Kasumi-1 (cell line): Measurements from ENCODE around the gene MRLN.
"Not testable (repeated sequence)": the region's sequence is repeated elsewhere in the genome, so short reads cannot be mapped to it uniquely, and the experiment has no call there.

Source experiments
- DNase-seq, 2 experiments: peaks; one replicate each; lab custom pipeline; 2025; lab: John Stamatoyannopoulos, UW

MRLN gene

DNA sequence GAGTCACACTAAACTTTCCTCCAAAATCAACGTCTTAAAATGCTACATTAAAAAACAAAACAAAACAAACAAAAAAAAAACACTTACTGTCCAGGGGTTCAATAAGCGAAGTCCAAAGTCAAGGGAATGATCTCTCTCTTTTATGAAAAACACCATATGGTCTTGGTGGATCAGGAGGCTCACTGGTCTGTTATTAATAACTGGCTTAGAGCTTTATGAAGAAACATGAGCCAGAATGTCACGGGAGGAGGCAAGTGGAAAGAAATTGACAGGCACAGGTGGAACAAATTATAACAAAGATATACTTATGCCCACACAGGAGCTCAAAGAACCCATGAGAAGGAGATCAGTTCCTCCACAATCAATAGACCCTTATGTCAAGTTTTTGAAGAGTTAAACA lies at the start of gene MRLN:
Gene MRLN, minus strand, starts transcription at position 189 of the 400 bp plus-strand sequence.
- no peak for DNase-seq

DNA sequence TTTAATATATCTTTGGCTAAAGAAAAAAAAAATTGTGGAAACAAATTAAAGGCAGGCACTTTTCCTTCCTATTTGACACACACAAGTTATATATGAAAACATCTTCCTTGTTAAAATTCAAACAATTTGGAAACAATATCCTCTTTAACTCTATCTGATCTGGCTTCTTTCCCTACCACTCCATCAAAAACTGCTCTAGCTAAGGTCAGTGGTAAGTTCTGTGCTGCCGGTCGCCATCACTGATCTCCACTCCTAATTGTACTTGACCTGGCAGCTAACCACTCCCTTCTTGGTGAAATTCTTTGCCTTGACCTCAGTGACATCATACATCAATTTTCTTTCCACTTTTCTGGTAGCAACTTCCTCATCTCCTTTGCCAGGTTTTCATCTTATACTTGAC lies 47.9 kb upstream of the MRLN start:
- DNase-seq: no peak

DNA sequence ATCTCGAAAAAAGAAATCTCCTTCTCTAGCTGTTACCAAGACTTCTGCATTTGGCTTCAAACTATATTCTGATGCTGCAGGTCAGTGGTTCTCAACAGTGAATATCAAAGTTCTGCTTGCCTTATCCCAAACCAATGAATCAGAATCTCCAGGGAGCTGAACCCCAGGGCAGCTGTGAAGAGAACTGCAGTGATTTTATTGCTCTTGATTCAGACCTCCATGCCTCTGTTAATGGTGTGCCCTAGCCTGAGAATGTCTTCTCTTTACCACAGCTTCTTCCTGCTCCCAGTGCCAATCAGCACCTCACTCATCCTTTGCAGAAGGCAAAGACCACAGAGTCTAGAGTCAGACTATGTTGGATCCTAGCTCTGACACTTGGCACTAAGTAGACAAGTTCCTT lies 46.2 kb upstream of the MRLN start:
- DNase-seq: no peak

DNA sequence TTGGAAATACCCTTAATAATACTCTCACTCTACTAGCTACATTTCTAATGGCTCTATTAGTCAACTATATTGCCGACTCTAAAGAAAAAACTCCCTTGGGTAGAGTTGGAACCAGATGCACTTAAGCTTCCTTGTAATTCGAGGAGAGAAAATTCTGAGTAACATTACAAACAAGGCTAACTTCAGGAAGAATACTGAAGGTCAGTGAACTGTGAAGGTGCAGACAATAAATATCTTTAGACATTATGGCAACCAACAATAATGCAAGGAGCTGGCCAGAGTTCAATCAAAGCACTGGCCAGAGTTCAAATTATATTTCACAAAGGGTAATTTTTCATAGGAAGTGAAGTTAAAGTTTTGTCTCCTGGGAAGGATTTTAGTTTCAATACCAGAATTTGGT lies 40.7 kb upstream of the MRLN start:
- DNase-seq: no peak

DNA sequence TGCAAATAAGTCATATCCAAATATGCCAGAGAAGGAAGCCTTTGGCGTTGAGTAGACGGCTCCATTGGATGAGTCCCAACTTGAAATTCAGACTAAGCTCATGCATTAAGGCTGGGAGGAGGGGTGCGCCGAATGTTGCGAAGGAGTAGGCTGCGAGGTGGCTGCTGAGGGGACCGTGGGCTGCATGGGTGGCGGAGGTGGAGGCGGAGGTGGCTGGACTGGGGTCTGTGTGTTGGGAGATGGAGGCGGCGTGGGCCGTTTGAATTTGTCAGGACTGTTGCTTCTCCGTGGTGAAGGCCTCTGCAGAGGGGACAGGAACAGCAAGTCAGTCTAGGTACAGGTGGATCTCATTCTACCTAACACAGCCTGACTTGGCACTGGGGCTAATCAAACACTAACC lies 39.6 kb upstream of the MRLN start:
- no peak for DNase-seq

DNA sequence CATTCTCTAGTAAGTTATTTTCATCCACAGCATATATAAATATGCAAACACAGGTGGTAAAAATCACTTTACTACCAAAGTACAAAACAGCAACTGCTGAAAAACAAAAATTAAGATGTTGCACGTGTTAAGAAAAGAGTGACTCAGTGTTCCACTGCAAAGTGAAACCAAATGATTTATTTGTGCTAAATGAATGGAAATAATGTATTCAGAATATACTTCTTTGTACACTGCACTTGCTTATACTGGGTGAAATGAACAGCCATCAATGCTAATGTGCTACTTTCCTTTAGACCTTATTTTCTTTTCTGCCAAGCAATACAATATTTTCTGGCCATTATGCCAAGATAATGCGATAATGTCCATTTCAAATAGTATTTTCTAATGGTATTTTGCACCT lies 38.3 kb upstream of the MRLN start:
- DNase-seq: no peak

DNA sequence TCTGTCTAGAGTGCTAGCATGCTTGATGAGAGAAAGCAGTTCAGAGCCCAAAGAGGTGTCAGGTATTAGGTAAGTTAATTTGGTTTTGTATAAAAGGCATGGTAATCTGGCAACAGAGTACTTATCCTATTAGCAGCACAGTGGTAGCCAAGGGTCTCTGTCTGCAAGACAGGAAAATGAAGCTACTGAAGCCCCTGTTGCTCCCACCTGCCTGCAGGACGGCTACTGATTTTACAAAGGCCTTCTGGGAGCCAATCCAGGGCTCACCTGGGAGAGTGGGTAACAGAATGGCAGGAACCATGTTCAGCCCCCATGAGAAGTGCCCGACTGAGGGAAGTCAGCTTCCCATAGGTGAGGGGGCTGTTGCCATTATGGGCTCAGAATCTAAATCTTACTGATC lies 36.8 kb upstream of the MRLN start:
- not testable (repeated sequence) for DNase-seq

DNA sequence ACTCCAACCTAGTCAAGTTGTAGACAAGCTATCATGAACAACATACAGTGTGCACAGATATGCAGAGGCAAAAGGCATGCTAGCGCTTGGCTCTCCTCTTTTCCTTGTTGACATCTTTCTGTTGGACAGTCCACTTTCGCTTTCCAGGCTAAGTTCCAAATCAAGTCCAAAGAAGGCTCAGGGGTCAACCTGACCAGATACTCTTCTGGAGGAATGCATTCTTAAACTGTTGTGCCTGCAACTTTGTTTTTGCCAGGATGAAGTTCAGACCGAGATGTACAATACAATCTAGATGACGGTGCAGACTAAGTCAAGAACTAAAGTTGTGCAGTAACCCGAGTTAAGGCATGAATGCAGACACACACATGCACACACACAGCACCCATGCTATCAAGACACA lies 35.7 kb upstream of the MRLN start:
- DNase-seq: not testable (repeated sequence)

DNA sequence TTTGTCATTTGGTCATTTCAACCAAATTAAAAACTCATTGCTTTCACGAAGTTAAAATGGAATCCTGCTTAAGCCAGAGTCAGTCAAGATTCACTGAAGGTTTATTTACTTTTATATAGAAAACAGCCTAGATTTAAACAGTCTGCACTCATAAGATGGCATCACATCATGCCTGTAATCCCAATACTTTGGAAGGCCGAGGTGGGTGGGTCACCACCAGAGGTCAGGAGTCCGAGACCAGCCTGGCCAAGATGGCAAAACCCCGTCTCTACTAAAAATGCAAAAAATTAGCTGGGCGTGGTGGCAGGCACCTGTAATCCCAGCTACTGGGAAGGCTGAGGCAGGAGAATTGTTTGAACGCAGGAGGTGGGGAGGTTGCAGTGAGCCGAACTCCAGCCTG lies 33.8 kb upstream of the MRLN start:
- DNase-seq: not testable (repeated sequence)

DNA sequence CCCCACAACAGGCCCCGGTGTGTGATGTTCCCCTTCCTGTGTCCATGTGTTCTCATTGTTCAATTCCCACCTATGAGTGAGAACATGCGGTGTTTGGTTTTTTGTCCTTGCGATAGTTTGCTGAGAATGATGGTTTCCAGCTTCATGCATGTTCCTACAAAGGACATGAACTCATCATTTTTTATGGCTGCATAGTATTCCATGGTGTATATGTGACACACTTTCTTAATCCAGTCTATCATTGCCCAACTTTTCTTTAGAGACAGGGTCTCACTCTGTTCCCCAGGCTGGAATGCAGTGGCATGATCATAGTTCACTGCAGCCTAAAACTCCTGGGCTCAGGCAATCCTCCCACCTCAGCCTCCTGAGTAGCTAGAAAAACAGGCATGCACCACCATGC lies 32.2 kb upstream of the MRLN start:
- not testable (repeated sequence) for DNase-seq

DNA sequence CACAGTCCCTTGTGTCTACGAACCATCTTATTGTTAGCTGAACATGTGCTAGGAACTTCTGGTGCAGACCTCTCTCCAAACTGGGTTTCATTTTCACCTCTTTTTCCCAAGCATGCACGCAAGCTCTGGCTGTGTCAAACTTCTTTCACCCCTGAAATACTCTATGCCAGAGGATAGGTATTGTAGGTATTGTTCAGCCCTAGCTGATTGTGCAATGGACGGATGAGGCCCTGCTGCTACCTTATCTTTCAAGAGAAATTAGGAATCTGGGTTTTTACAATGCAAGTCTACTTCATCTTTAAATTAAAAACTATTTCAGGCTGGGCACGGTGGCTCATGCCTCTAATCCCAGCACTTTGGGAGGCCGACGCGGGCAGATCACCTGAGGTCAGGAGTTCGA lies 28.3 kb upstream of the MRLN start:
- no peak for DNase-seq

DNA sequence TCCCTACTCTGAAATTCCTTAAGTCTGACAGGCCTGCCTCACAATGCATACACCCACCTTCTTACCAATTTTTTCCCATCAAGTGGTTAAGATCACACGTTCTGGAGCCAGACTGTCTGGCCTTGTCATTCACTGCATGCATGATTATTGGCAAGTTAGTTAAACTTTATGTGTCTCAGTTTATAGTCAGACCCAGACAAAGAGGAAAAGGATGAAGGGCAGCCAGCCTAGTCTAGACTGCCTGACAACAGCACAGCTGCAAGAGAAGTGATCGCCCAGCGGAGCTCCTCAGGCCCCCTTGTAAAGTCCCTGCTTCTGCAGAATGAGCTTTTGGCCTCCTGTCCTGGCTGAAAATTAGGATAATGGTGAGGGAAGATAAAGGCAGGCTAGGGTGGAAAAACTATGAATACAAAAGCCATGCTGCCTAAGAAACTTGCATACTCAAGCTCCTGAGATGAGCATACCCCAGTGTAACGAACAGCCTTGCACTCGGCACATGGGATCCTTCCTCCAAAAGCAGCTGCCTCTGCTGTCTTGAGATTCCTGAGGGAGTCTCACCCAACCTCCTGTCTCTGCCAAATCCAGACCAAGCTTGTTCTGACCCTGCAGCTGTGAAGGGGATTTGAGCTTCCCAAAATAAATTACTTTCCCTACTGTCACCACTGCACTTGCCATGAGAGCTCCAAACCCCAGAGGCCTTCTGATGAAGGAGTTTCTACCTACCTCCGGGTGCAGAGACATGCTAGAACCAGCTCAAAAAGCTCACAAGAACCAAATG lies 26.7 kb upstream of the MRLN start:
- DNase-seq: no peak

DNA sequence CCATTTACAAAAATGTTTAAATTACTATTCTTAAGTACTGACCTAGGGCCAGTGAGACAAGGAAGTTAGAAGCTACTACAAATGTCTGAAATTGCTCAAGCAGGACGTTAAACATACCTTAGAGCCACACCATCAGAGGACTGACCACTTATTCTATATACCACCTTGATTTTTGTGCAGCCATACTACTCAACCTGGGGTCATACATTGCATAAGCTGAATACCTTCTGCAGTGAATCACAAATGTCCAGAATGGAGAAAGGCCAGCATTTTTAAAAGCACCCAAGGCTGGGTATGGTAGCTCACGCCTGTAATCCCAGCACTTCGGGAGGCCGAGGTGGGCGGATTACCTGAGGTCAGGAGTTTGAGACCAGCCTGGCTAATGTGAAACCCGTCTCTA lies 21.2 kb upstream of the MRLN start:
- DNase-seq: no peak

DNA sequence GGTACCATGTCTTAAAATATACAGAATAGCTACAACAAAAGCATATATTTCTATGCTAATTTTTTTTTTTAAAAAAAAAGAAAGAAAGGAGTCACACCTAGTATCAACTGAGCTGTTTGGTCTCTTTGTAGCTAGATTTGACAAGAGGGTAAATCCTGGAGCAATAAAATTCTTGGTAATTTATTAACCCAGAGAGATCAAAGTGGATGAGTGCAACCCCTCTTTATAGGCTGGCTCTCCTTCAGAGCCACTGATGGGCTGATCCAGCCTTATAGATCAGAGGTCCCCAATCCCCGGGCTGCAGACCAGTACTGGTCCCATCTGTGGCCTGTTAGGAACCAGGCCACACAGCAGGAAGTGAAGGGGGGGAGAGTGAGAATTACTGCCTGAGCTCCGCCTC lies 19.8 kb upstream of the MRLN start:
- DNase-seq: no peak

DNA sequence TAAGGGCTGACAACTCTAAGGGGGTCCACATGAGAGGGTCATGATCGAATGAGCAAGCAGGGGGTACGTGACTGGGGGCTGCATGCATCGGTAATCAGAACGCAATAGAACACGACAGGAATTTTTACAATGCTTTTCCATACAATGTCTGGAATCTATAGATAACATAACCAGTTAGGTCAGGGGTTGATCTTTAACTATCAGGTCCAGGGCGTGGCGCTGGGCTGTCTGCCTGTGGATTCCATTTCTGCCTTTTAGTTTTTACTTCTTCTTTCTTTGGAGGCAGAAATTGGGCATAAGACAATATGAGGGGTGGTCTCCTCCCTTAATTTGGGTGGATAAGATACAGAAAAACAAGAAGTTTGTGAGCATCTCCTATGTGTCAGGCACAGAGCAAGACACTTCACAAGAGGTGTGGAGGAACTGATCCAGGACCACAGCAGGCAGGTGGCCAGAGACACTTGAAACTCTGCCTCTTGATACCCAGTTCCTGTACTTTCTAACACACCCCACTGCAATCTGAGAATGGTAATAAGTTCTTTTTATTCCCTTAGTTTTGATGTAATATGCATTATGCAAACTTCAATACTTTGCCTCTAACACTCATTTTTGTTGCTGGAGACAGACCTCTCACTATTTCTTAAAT lies 18.0 kb upstream of the MRLN start:
- DNase-seq: no peak

DNA sequence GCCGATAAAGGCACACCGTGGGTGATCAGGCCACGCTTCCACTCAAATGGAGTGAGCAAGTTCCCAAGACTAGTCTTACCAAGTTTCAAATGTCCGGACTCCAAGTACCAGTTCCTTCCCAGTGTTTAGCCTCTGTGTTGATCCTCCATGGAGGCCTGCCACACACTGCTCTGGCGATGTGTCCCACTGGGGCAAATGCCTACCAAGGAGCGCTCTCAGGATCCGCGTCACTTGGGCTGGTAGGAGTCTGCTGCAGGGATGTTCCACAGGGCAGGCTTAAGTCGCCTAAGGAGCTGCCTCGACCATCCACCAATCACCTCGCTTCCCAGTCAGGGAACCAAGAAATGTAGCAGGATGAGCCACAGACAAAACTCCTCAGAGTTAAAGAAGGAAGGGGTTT lies 17.4 kb upstream of the MRLN start:
- no peak for DNase-seq

DNA sequence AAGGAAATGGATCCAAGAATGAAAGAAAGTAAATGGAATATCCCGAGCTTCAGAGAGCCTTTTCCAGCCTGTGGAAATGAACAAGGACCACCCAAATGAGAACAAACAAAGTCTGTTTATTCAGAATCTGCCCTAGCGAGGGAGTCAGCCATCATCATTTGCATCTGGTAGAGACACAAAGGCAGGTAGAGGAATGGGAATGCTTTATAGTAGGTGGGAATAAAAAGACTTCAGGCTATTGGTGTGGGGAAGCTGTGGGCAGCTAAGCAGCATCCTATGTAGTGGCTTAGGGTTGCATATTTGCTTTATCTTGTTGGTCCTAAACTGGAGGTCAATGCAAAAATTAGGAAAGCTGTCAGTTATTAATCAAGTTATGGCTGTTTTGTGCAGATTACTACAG lies 9.2 kb upstream of the MRLN start:
- DNase-seq: no peak

DNA sequence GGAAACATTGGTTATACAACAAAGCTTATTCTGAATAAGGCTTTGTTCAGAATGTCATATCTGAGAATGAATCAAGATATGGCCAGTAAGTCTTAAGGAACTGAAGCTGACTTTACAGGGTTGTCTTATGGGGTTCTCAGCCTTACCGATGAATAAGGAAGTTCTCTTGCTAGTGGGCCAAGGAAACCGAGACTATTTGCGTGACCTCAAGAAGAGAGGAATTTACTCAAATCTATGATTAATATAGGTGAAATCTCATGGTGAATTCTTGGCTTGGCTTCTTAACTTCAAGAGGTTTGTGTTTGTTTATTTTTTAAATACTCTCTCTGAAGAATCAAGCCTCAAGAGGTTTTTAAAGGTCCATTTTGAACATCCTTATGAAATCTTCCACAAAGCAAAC lies 4.7 kb upstream of the MRLN start:
- no peak for DNase-seq

DNA sequence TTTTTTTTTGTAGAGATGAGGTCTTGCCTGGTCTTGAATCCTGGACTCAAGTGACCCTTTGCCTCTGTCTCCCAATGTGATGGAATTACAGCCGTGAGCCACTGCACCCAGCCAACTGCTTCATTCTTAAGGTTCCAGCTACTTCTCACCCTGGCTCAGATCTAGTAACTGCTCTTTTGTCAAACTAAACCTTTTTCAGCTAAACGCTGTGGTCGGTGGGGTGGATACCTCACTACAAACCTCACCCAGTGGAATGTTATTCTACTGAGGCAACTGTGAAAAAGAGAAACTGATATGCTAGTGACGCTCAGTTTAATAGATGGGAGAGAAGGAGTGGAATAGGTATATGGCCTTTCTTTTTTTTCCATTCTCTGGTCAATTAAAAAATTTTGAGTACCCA lies 1.7 kb upstream of the MRLN start:
- no peak for DNase-seq

DNA sequence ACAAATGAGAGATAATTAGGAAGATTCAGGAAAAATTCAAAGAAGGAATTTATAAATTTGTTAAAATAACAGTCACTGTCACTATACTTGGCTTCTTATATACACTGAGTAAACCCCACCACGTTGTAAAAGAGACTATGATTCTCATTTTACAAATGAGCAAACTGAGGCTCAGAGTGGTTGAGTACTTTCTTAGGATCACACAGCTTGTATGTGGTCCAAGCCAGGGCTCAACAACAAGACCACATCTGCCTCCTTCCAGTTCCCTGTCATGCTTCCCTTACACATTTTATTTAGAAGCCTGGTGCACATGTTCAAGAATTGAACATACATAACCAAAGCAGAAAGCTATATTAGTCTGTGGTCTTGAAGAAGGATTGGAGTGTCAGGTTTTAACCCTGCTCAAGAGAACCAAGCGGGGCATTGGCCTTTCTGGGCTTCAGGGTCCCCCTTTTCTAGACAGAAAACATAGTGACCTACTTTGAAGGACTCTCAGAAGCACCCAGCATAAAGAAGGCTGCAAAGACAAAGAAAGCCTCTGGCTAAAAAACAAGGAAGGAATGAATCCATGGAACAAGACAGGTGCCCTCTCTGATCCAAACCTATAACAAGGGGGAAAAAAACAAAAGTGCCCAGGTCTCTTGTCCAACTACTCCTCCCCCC lies 846 bp downstream of the MRLN start:
- no peak for DNase-seq

DNA sequence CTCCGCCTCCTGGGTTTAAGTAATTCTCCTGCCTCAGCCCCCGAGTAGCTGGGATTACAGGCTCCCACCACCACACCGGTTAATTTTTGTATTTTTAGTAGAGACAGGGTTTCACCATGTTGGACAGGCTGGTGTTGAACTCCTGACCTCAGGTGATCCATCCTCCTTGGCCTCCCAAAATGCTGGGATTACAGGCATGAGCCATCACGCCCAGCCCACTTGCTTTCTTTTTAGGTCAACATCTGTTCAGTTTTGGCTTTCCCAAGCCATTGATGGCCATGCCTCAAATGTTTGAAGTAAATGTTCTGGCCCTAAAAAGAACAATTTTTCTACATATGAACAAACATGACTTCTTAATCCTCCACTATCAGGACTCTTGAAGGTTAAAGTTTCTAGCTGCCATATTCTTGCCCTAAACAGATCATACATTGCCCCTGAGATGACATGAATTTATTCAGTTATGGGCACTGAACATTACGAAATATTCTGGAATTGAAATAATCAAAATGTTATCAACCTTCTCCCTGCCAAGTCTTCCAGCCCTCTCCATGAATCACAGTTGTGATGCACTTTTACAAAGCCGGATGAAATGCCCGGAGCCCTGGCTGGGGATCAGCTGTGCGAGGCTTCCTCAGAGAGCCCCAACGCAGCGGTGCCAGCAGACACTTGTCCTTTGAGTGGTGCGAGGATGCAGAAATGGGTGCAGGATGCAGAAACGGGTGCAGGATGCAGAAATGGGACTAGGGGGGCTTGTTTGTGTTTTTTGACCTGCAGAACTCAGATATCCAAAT lies 2.9 kb downstream of the MRLN start:
- no peak for DNase-seq

DNA sequence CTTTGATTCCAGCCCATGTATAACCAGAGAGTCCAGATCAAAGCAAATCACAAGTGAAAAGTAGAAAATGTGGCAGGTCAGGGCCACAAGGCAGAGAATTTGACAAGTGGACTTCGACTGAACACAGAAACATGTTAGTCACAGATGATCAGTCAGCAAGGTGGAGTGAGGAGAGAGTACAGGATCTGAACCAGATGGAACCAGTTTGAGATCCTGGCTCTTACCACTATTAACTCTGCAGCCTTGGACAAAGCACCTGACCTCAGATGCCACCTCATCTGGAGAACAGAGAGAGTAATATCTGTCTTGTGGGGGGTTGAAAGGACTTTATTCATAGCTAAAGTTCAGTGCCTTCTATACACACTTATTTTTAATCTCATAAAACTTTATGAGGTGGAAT lies 4.4 kb downstream of the MRLN start:
- no peak for DNase-seq
